Measurements from ENCODE around the gene CFAP61. TPM values are rescaled to one million over a fixed set of nuclear protein-coding genes. Genes with fewer than 3 reads are reported as not detected.

The CFAP61 gene
- total RNA-seq, 1 experiment from 2014 or later: 0.28 TPM

DNA sequence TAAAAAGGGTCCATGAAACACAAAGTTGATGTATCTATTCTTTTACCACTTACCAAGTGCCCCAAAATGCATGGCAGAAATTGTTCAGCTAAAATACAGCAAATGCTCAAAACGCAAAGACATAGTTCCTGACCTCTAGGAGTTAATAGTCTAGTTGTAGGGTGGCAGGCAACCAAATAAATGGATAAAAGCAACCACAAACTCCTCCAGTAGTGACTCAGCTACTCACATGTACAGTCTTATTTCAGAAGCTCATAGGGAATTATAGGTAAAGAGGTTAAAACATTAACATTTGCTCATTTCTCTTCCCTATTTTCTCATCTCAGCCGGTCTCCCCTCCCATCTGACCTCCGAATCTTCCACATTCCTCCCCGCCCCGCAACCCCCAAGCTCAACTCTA lies 171.6 kb downstream of the CFAP61 start:
- TF ChIP-seq TCF7L2 (IDR thresholded peaks at IDR 0.05; ENCODE audit: low read depth, low read length): no peak
- no peak for TF ChIP-seq CTCF (IDR thresholded peaks at IDR 0.05)
- TF ChIP-seq POLR2AphosphoS5 (IDR thresholded peaks at IDR 0.05; ENCODE audit: low read depth, low read length): no peak
- no peak for TF ChIP-seq REST (IDR thresholded peaks at IDR 0.05; ENCODE audit: insufficient read depth in 1 of 2, low read depth in 2 of 2, low read length in 1 of 2)
- no peak for TF ChIP-seq SIN3A (IDR thresholded peaks at IDR 0.05; ENCODE audit: borderline replicate concordance, insufficient read depth, low read depth, low read length)
- Histone ChIP-seq H3K9me3 (ENCODE audit: control insufficient read depth, insufficient read depth, low read depth, low read length) (no peaks in the 10 kb centered on the region), H3K4me3 (ENCODE audit: low read depth in 2 of 2, low read length in 2 of 2) (no peak overlapping the region), H3K27me3 (ENCODE audit: control insufficient read depth, insufficient read depth, low read length) (peaks cover 16% of the 10 kb centered on the region), H3K27ac (ENCODE audit: low read length) (no peak overlapping the region), H3K4me1 (ENCODE audit: control insufficient read depth, insufficient read depth, low read length) (no peaks in the 10 kb centered on the region), H3K36me3 (ENCODE audit: control insufficient read depth, insufficient read depth, low read length) (no peaks in the 10 kb centered on the region)
- DNase-seq (ENCODE audit: low read depth, low spot score) (no peak), ATAC-seq (no peak)
- BruUV-seq (replicated peaks): no TSS peak
- CTCF ChIA-PET: no interaction called here
- in situ Hi-C loops (cut with HindIII; ENCODE audit: low pct_unique_long_range_greater_than_20kb, low sequenced_read_pairs) (no loop called here), intact Hi-C loops (cut with micrococcal nuclease; ENCODE audit: unreplicated experiment) (no loop called here)
- POLR2A ChIA-PET: no interaction called here

DNA sequence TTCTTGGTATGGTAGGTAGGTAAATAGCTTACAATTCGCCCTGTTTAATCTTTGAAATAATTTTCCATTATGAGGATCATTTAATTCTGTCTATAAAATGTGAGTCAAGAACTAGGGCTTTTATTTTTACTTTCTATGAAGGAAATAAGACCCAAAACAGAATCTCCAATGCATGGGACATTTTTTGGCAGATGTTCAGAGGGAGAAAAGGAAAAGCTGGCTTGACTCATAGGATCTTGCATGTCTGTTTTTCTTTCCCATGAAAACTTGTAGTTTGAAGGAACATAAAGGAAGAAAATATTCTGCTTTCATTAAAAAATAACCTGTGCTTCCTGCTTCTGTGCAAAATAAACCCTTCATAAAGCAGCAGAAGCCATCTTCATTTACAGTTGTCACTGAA lies 172.5 kb downstream of the CFAP61 start:
- Histone ChIP-seq H3K27ac (ENCODE audit: low read length) (no peak overlapping the region), H3K27me3 (ENCODE audit: control insufficient read depth, insufficient read depth, low read length) (peaks cover 16% of the 10 kb centered on the region), H3K36me3 (ENCODE audit: control insufficient read depth, insufficient read depth, low read length) (no peaks in the 10 kb centered on the region), H3K9me3 (ENCODE audit: control insufficient read depth, insufficient read depth, low read depth, low read length) (no peaks in the 10 kb centered on the region), H3K4me3 (ENCODE audit: low read depth in 2 of 2, low read length in 2 of 2) (no peak overlapping the region), H3K4me1 (ENCODE audit: control insufficient read depth, insufficient read depth, low read length) (no peaks in the 10 kb centered on the region)
- DNase-seq (ENCODE audit: low read depth, low spot score) (no peak), ATAC-seq (no peak)
- ChIA-PET POLR2A (no interaction called here), CTCF (no interaction called here)
- in situ Hi-C loops (cut with HindIII; ENCODE audit: low pct_unique_long_range_greater_than_20kb, low sequenced_read_pairs) (no loop called here), intact Hi-C loops (cut with micrococcal nuclease; ENCODE audit: unreplicated experiment) (no loop called here)
- TF ChIP-seq POLR2AphosphoS5 (IDR thresholded peaks at IDR 0.05; ENCODE audit: low read depth, low read length) (no peak), REST (IDR thresholded peaks at IDR 0.05; ENCODE audit: insufficient read depth in 1 of 2, low read depth in 2 of 2, low read length in 1 of 2) (no peak), CTCF (IDR thresholded peaks at IDR 0.05) (no peak), SIN3A (IDR thresholded peaks at IDR 0.05; ENCODE audit: borderline replicate concordance, insufficient read depth, low read depth, low read length) (no peak), TCF7L2 (IDR thresholded peaks at IDR 0.05; ENCODE audit: low read depth, low read length) (no peak)
- BruUV-seq (replicated peaks): no TSS peak
